Testis (tissue), 2 donors: Measurements from ENCODE around the gene PDS5B.

Experiments used
- CTCF ChIP-seq, 3 experiments: fragments of 450-650 bp in 2 of 3; fragments of 200-600 bp in 1 of 3; sonication (generic) in 1 of 3; IDR thresholded peaks; one replicate each; pipeline ENCODE4 v1.5.1; 2016 to 2019; ENCODE audit warnings: antibody characterized with exemption in 3 of 3, mild to moderate bottlenecking in 2 of 3, moderate library complexity in 1 of 3
- POLR2A ChIP-seq: fragments of 450-650 bp; IDR thresholded peaks from one replicate; pipeline ENCODE4 v1.6.1; 2017; ENCODE audit warnings: antibody characterized with exemption, mild to moderate bottlenecking, moderate library complexity

DNA sequence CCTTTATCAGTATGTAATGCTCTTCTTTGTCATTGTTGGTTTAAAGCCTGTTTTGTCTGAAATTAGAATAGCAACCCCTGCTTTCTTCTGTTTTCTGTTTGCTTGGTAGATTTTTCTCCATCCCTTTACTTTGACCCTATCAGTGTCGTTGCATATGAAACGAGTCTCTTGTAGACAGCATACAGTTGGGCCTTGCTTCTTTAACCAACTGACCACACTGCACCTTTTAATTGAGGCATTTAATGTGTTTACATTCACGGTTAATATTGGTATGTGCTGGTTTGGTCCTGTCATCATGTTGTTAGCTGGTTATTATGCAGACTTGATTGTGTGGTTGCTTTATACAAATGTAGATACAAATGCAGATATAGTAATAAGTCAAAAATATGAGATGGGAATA, 71.1 kb downstream of the PDS5B start:
- no peak for TF ChIP-seq CTCF (IDR thresholded peaks at IDR 0.05)
- no peak for TF ChIP-seq POLR2A
